Mesendoderm (in vitro differentiated cells): ENCODE results near the gene ZCCHC8.
A peak's percentile ranks its signal among the peaks of the same experiment; 100 is the strongest.

ENCODE experiments used
- DNase-seq: peaks from one replicate; pipeline ENCODE4 v3.0.0; 2013
- H2AK5ac ChIP-seq: 2 replicates; pipeline ENCODE4 v1.6.1; 2013; ENCODE audit warnings: low read length, inconsistent platforms
- H2BK120ac ChIP-seq: 2 replicates; pipeline ENCODE4 v1.6.1; 2013; ENCODE audit warnings: low read depth, mild to moderate bottlenecking, low read length, moderate library complexity, mixed read lengths
- H2BK15ac ChIP-seq: replicated peaks from 2 replicates; pipeline ENCODE4 v1.6.1; 2013; ENCODE audit warnings: low read depth, mild to moderate bottlenecking, moderate library complexity
- H2BK5ac ChIP-seq: 2 replicates; pipeline ENCODE4 v1.6.1; 2013; ENCODE audit warnings: low read length, inconsistent platforms
- H3K18ac ChIP-seq: 2 replicates; pipeline ENCODE4 v1.6.1; 2013; ENCODE audit warnings: mild to moderate bottlenecking, low read length, mixed read lengths
- H3K23ac ChIP-seq: one replicate; pipeline ENCODE4 v1.6.1; 2013; ENCODE audit warnings: low read length
- H3K27ac ChIP-seq: 2 replicates; pipeline ENCODE4 v1.5.1; 2013; ENCODE audit warnings: low read depth, mild to moderate bottlenecking, inconsistent platforms, low read length, moderate library complexity
- H3K27me3 ChIP-seq: 2 replicates; pipeline ENCODE4 v1.6.1; 2013; ENCODE audit warnings: low read length, control low read depth, mild to moderate bottlenecking, inconsistent platforms; ENCODE audit not compliant: insufficient read depth, poor library complexity
- H3K36me3 ChIP-seq: 2 replicates; pipeline ENCODE4 v1.6.1; 2013; ENCODE audit warnings: low read length, inconsistent platforms; ENCODE audit not compliant: control insufficient read depth, insufficient read depth
- H3K4ac ChIP-seq: one replicate; pipeline ENCODE4 v1.6.1; 2013; ENCODE audit warnings: low read depth, mild to moderate bottlenecking, low read length, moderate library complexity
- H3K4me1 ChIP-seq: 2 replicates; pipeline ENCODE4 v1.6.1; 2013; ENCODE audit warnings: low read depth, low read length, inconsistent platforms; ENCODE audit not compliant: control insufficient read depth
- H3K4me2 ChIP-seq: 2 replicates; pipeline ENCODE4 v1.6.1; 2013; ENCODE audit warnings: low read length
- H3K4me3 ChIP-seq: 2 replicates; pipeline ENCODE4 v1.5.1; 2013; ENCODE audit warnings: mild to moderate bottlenecking, low read length
- H3K56ac ChIP-seq: one replicate; pipeline ENCODE4 v1.6.1; 2013; ENCODE audit warnings: low read length
- H3K79me1 ChIP-seq: 2 replicates; pipeline ENCODE4 v1.6.1; 2013; ENCODE audit warnings: low read length, inconsistent platforms
- H3K79me2 ChIP-seq: 2 replicates; pipeline ENCODE4 v1.6.1; 2013; ENCODE audit warnings: mild to moderate bottlenecking, low read length; ENCODE audit not compliant: control insufficient read depth, insufficient read depth
- H3K9ac ChIP-seq: 2 replicates; pipeline ENCODE4 v1.6.1; 2013; ENCODE audit warnings: low read length, inconsistent platforms
- H4K5ac ChIP-seq: one replicate; pipeline ENCODE4 v1.6.1; 2013; ENCODE audit warnings: low read length
- H4K8ac ChIP-seq: one replicate; pipeline ENCODE4 v1.6.1; 2013; ENCODE audit warnings: low read depth, mild to moderate bottlenecking, control low read depth, low read length, moderate library complexity
- WGBS: extraction: QIAGEN DNeasy Blood & Tissue Kit; methylation state at CpG from one replicate; pipeline ENCODE4 v1.1.7; 2013; ENCODE audit warnings: low lambda C conversion rate, missing lambda C conversion rate; ENCODE audit not compliant: insufficient coverage; ENCODE audit errors: extremely low coverage; 5-methylcytosine and 5-hydroxymethylcytosine counted together

Gene ZCCHC8

GRCh38 chr12:122526683-122527477 lies 26.1 kb upstream of the ZCCHC8 start, which contains the start of the genes KNTC1 and RSRC2:
KNTC1 (plus strand) TSS chr12:122527249; CDS start chr12:122530064, 2,815 bp downstream.
RSRC2 (minus strand) TSS chr12:122526936; CDS start chr12:122526853, 83 bp downstream.
- H3K4me1 ChIP-seq = no peaks in the 10 kb centered on the region
- peak within 1 kb of the TSS; percentile 89 for H3K18ac ChIP-seq
- H3K36me3 ChIP-seq = no peaks in the 10 kb centered on the region
- peak within 1 kb of the TSS; percentile 84 for H4K5ac ChIP-seq
- H2BK120ac ChIP-seq = no peak within 1 kb of the TSS
- H3K79me2 ChIP-seq = peaks cover 68% of the 10 kb centered on the region
- peaks cover 4% of the 10 kb centered on the region for H3K79me1 ChIP-seq
- peak; percentile 100 for DNase-seq
- H4K8ac ChIP-seq = peak within 1 kb of the TSS; percentile 100
- H3K4ac ChIP-seq = peak within 1 kb of the TSS; percentile 78
- H3K23ac ChIP-seq = peak within 1 kb of the TSS; percentile 94
- no peak within 1 kb of the TSS for H2BK15ac ChIP-seq
- H2BK5ac ChIP-seq = peak within 1 kb of the TSS; percentile 79
- H3K9ac ChIP-seq = peak within 1 kb of the TSS; percentile 99
- H2AK5ac ChIP-seq = peak within 1 kb of the TSS; percentile 72
- H3K4me2 ChIP-seq = peak within 1 kb of the TSS; percentile 73
- H3K56ac ChIP-seq = peak within 1 kb of the TSS; percentile 96
- H3K27ac ChIP-seq = peak within 1 kb of the TSS; percentile 88
- peak within 1 kb of the TSS; percentile 99 for H3K4me3 ChIP-seq
- WGBS = no CpG with 5 or more reads among the region's 51 CpGs
- no peaks in the 10 kb centered on the region for H3K27me3 ChIP-seq

- Histone ChIP-seq H3K4me3 (peak overlapping the region; percentile 29), H3K4me2 (peak overlapping the region; percentile 78), H3K27ac (no peak overlapping the region), H3K56ac (peak overlapping the region; percentile 79), H3K23ac (no peak overlapping the region), H2BK5ac (no peak overlapping the region), H2BK15ac (no peak overlapping the region), H2BK120ac (no peak overlapping the region), H3K79me1 (peaks cover 2% of the 10 kb centered on the region), H4K5ac (no peak overlapping the region), H3K36me3 (peaks cover 2% of the 10 kb centered on the region), H4K8ac (no peak overlapping the region), H3K18ac (no peak overlapping the region), H3K79me2 (peaks cover 73% of the 10 kb centered on the region), H3K9ac (peak overlapping the region; percentile 82), H3K4ac (no peak overlapping the region), H3K27me3 (no peaks in the 10 kb centered on the region), H2AK5ac (no peak overlapping the region), H3K4me1 (no peaks in the 10 kb centered on the region)
- WGBS = no CpG with 5 or more reads among the region's 8 CpGs
- DNase-seq = no peak
Observed at GRCh38 chr12:122523846-122524718, 23.4 kb upstream of the ZCCHC8 start.

- peaks cover 69% of the 10 kb centered on the region for H3K79me2 ChIP-seq
- H2BK15ac ChIP-seq = no peak overlapping the region
- no peak overlapping the region for H2AK5ac ChIP-seq
- peak overlapping the region; percentile 58 for H3K9ac ChIP-seq
- H3K18ac ChIP-seq = no peak overlapping the region
- no peak overlapping the region for H2BK5ac ChIP-seq
- H3K4me1 ChIP-seq = no peaks in the 10 kb centered on the region
- H4K5ac ChIP-seq = no peak overlapping the region
- peak overlapping the region; percentile 22 for H3K4me2 ChIP-seq
- H2BK120ac ChIP-seq = no peak overlapping the region
- no CpG with 5 or more reads among the region's 8 CpGs for WGBS
- no peak overlapping the region for H3K23ac ChIP-seq
- peak; percentile 39 for DNase-seq
- H3K36me3 ChIP-seq = peaks cover 2% of the 10 kb centered on the region
- no peak overlapping the region for H3K4ac ChIP-seq
- peaks cover 2% of the 10 kb centered on the region for H3K79me1 ChIP-seq
- H3K27me3 ChIP-seq = no peaks in the 10 kb centered on the region
- H3K4me3 ChIP-seq = no peak overlapping the region
- H3K27ac ChIP-seq = no peak overlapping the region
- peak overlapping the region; percentile 69 for H3K56ac ChIP-seq
- H4K8ac ChIP-seq = no peak overlapping the region
Observed at GRCh38 chr12:122523280-122523679, 22.5 kb upstream of the ZCCHC8 start.

- Histone ChIP-seq H3K36me3 (peaks cover 10% of the 10 kb centered on the region), H3K23ac (no peak overlapping the region), H3K4me2 (no peak overlapping the region), H2BK5ac (no peak overlapping the region), H3K79me2 (peaks cover 57% of the 10 kb centered on the region), H3K4me3 (no peak overlapping the region), H2BK120ac (no peak overlapping the region), H3K9ac (no peak overlapping the region), H3K18ac (no peak overlapping the region), H4K8ac (no peak overlapping the region), H3K27ac (no peak overlapping the region), H4K5ac (no peak overlapping the region), H2BK15ac (no peak overlapping the region), H3K27me3 (no peaks in the 10 kb centered on the region), H3K56ac (no peak overlapping the region), H3K4ac (no peak overlapping the region), H2AK5ac (no peak overlapping the region), H3K4me1 (no peaks in the 10 kb centered on the region), H3K79me1 (peaks cover 5% of the 10 kb centered on the region)
- no CpG with 5 or more reads among the region's 4 CpGs for WGBS
- no peak for DNase-seq
Observed at GRCh38 chr12:122520676-122521075, 19.9 kb upstream of the ZCCHC8 start.

- Histone ChIP-seq H3K79me2 (peaks cover 47% of the 10 kb centered on the region), H2AK5ac (no peak overlapping the region), H3K56ac (no peak overlapping the region), H3K4ac (no peak overlapping the region), H3K9ac (no peak overlapping the region), H2BK5ac (no peak overlapping the region), H3K27ac (no peak overlapping the region), H3K4me3 (no peak overlapping the region), H3K36me3 (peaks cover 12% of the 10 kb centered on the region), H3K4me1 (no peaks in the 10 kb centered on the region), H3K79me1 (peaks cover 5% of the 10 kb centered on the region), H4K8ac (no peak overlapping the region), H2BK120ac (no peak overlapping the region), H3K23ac (no peak overlapping the region), H3K18ac (no peak overlapping the region), H3K4me2 (no peak overlapping the region), H4K5ac (no peak overlapping the region), H3K27me3 (no peaks in the 10 kb centered on the region), H2BK15ac (no peak overlapping the region)
- DNase-seq = no peak
- no CpG with 5 or more reads among the region's 1 CpG for WGBS
Observed at GRCh38 chr12:122519418-122519817, 18.7 kb upstream of the ZCCHC8 start.
